Gastroesophageal sphincter (tissue), 4 donors: ENCODE results near the gene PPM1H. TPM values are rescaled to one million over a fixed set of nuclear protein-coding genes. Genes with fewer than 3 reads are reported as not detected.

Experiments
- ATAC-seq: fragments of 150-250 bp; one replicate; pipeline ENCODE4 v1.9.1; 2016; ENCODE audit warnings: mild to moderate bottlenecking, moderate library complexity
- H3K27ac ChIP-seq, 4 donors: fragments of 200-600 bp; sonication (generic) in 3 of 4; 1 replicate in 3 of 4; 2 replicates in 1 of 4; pipeline ENCODE4 v1.5.1; 2016 to 2019
- H3K27me3 ChIP-seq: fragments of 200-600 bp; sonication (generic); one replicate; pipeline ENCODE4 v1.5.1; 2019
- H3K36me3 ChIP-seq, 2 donors: fragments of 200-600 bp; sonication (generic); one replicate each; pipeline ENCODE4 v1.5.1; 2019; ENCODE audit warnings: control low read depth in 1 of 2
- H3K4me1 ChIP-seq, 3 donors: fragments of 200-600 bp; sonication (generic); 1 replicate in 2 of 3; 2 replicates in 1 of 3; pipeline ENCODE4 v1.5.1; 2016 to 2019; ENCODE audit warnings: control low read depth in 2 of 3
- H3K4me3 ChIP-seq, 2 donors: fragments of 200-600 bp; sonication (generic); one replicate each; pipeline ENCODE4 v1.5.1; 2019; ENCODE audit warnings: mild to moderate bottlenecking in 1 of 2, moderate library complexity in 1 of 2
- H3K9me3 ChIP-seq, 3 donors: fragments of 200-600 bp; sonication (generic); one replicate each; pipeline ENCODE4 v1.5.1; 2017 to 2019; ENCODE audit warnings: control low read depth in 2 of 3
- CTCF ChIP-seq, 4 experiments: fragments of 200-600 bp in 2 of 4; fragments of 450-650 bp in 2 of 4; sonication (generic) in 1 of 4; IDR thresholded peaks; one replicate each; pipeline ENCODE4 v1.5.1; 2017 to 2019; ENCODE audit warnings: antibody characterized with exemption in 4 of 4, mild to moderate bottlenecking in 2 of 4, moderate library complexity in 2 of 4
- EP300 ChIP-seq: sonication (generic); formaldehyde crosslinking; IDR thresholded peaks from one replicate; pipeline ENCODE4 v1.6.1; 2017; ENCODE audit warnings: antibody characterized with exemption, mild to moderate bottlenecking
- POLR2A ChIP-seq, 2 donors: fragments of 450-650 bp; IDR thresholded peaks; one replicate each; pipeline ENCODE4 v1.6.1; 2017; ENCODE audit warnings: antibody characterized with exemption in 2 of 2, mild to moderate bottlenecking in 2 of 2, moderate library complexity in 1 of 2
- POLR2AphosphoS5 ChIP-seq: sonication (generic); formaldehyde crosslinking; IDR thresholded peaks from one replicate; pipeline ENCODE4 v1.6.1; 2017; ENCODE audit warnings: antibody characterized with exemption
- WGBS, 2 donors: methylation state at CpG; one replicate each; pipeline ENCODE4 v1.1.5; 2018; ENCODE audit warnings: low coverage in 1 of 2; 5-methylcytosine and 5-hydroxymethylcytosine counted together
- small RNA-seq, 4 donors: library from RNA; depleted of rRNA; stranded (forward); fragments of <200 nt; gene quantifications; one replicate each; pipeline ENCODE3, GENCODE V24; 2016
- total RNA-seq, 4 donors: library from RNA; depleted of rRNA; stranded (reverse); fragments of >200 nt; gene quantifications; one replicate each; pipeline ENCODE4 v1.1.0, GENCODE V29; 2016

The PPM1H gene
- total RNA-seq, 4 donors from 2014 or later: 1.3 to 1.9 (median 1.6) TPM

DNA sequence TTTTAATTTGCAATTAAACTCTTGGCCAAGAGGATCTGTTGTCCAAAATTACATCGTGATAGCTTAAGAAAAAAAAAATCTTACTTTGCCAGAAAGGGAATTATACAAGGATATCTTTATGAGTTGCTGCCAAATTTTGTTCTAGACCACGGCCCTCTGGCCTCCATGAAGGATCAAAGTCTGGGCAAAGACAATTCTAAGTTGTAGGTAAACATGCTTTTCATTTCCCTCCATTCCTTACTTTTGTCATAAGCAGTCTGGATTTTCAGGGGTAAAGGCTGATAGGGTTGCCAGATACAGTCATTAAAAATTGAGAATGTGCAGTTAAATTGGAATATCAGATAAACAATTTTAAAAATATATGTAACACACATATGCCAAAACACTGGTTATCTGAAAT, 333.2 kb downstream of the PPM1H start:
- ATAC-seq: no peak
- H3K36me3 ChIP-seq: no peaks in the 10 kb centered on the region
- WGBS, 2 donors: 15 to 21% methylated on average over 2 of the region's 2 CpGs
- H3K4me1 ChIP-seq: peaks cover 0 to 41% (median 3%) of the 10 kb centered on the region in 3 donors
- no peaks in the 10 kb centered on the region for H3K27me3 ChIP-seq
- H3K4me3 ChIP-seq: peak overlapping the region; percentile 57 to 85
- peak overlapping the region; percentile 90 to 100 (median 98) for H3K27ac ChIP-seq
- H3K9me3 ChIP-seq: no peaks in the 10 kb centered on the region
- no peak for TF ChIP-seq CTCF (IDR thresholded peaks at IDR 0.05)

DNA sequence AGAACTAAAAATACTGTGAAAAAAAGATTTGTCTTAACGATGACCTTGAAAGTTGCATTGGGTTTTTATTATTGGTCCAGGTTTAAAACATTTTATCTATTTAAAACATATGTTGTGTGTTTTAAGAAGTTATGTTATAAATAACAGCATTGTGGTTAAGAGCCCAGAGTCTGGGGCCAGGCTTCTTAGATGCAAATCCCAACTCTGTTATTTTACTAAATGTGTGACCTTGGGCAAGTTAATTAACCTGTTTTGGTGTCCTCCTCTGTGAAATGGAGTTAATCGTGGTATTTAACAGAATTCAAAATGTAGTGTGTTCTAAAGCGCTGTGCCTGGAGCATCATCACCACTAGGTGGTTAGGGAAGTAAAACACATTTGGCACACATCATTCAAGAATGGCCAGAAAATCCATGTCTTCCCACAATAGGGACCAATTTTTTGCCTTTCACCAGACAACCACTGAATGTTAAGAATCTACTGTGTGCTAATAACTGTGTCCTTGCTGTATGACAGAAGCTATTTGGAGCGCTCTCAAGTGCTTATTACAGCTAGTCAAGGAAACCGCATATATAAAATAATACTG, 335.0 kb downstream of the PPM1H start:
- TF ChIP-seq EP300: no peak
- peak in 1 of 4 experiments; percentile 26 for TF ChIP-seq CTCF (IDR thresholded peaks at IDR 0.05)
- no peaks in the 10 kb centered on the region for H3K9me3 ChIP-seq
- no peak overlapping the region for H3K27ac ChIP-seq
- ATAC-seq: no peak
- H3K36me3 ChIP-seq: no peaks in the 10 kb centered on the region
- WGBS, 2 donors: 83 to 91% methylated on average over 3 to 5 of the region's 5 CpGs
- peaks cover 0 to 23% (median 2%) of the 10 kb centered on the region in 3 donors for H3K4me1 ChIP-seq
- H3K27me3 ChIP-seq: no peaks in the 10 kb centered on the region
- no peak overlapping the region for H3K4me3 ChIP-seq

GRCh38 chr12:62598846-62599245, 336.1 kb downstream of the PPM1H start:
- TF ChIP-seq POLR2AphosphoS5: no peak
- no peak for TF ChIP-seq CTCF (IDR thresholded peaks at IDR 0.05)
- no peak for TF ChIP-seq POLR2A (IDR thresholded peaks at IDR 0.05)
- TF ChIP-seq EP300: no peak
- H3K4me1 ChIP-seq: peaks cover 0 to 12% (median 0%) of the 10 kb centered on the region in 3 donors
- WGBS, 2 donors: 82 to 84% methylated on average over 3 of the region's 3 CpGs
- H3K36me3 ChIP-seq: no peaks in the 10 kb centered on the region
- no peak overlapping the region for H3K27ac ChIP-seq
- H3K9me3 ChIP-seq: no peaks in the 10 kb centered on the region
- H3K4me3 ChIP-seq: no peak overlapping the region
- ATAC-seq: no peak
- no peaks in the 10 kb centered on the region for H3K27me3 ChIP-seq

GRCh38 chr12:62597253-62597652, 337.7 kb downstream of the PPM1H start:
- peaks cover 0 to 11% (median 0%) of the 10 kb centered on the region in 3 donors for H3K4me1 ChIP-seq
- no peaks in the 10 kb centered on the region for H3K27me3 ChIP-seq
- no peaks in the 10 kb centered on the region for H3K9me3 ChIP-seq
- peaks cover 0 to 12% of the 10 kb centered on the region in 2 donors for H3K36me3 ChIP-seq
- H3K27ac ChIP-seq: no peak overlapping the region
- no peak overlapping the region for H3K4me3 ChIP-seq
- 87 to 100% methylated on average over 3 of the region's 3 CpGs for WGBS, 2 donors
- ATAC-seq: no peak
- TF ChIP-seq CTCF (IDR thresholded peaks at IDR 0.05) (no peak), POLR2AphosphoS5 (no peak), POLR2A (IDR thresholded peaks at IDR 0.05) (no peak), EP300 (no peak)

Small RNA genes within 50 kb of the gene (small RNA-seq; reads per million reads assigned to genes)
- 1,106 to 2,502 (median 1,903) reads per million in 4 donors for gene MIRLET7I
- gene RF00019: 0 reads per million in 4 donors
- 0 reads per million in 4 donors for gene RNU1-83P

Other genes starting within 250 kb of the PPM1H start
- 1 to 10 TPM; 1.4 to 6.7 (median 4.3) TPM for gene AVPR1A, start 216.1 kb upstream of the PPM1H start, total RNA-seq